Transverse colon (tissue), 4 donors: ENCODE data around the gene TTC3. TPM values are rescaled to one million over a fixed set of nuclear protein-coding genes. Genes with fewer than 3 reads are reported as not detected.

Experiments
- DNase-seq: peaks from one replicate; pipeline ENCODE4 v3.0.0-alpha.2; 2019
- H3K27ac ChIP-seq, 4 donors: fragments of 200-600 bp; sonication (generic); 2 replicates each; pipeline ENCODE4 v1.5.1; 2016 to 2018; ENCODE audit warnings: inconsistent platforms in 4 of 4
- H3K27me3 ChIP-seq: fragments of 200-600 bp; sonication (generic); 2 replicates; pipeline ENCODE4 v1.5.1; 2017; ENCODE audit warnings: inconsistent platforms
- H3K36me3 ChIP-seq, 4 donors: fragments of 200-600 bp; sonication (generic); 2 replicates each; pipeline ENCODE4 v1.5.1; 2017 to 2019; ENCODE audit warnings: inconsistent platforms in 4 of 4
- H3K4me1 ChIP-seq, 4 donors: fragments of 200-600 bp; sonication (generic); 2 replicates each; pipeline ENCODE4 v1.5.1; 2017 to 2020; ENCODE audit warnings: inconsistent platforms in 4 of 4
- H3K4me3 ChIP-seq, 4 donors: fragments of 200-600 bp; sonication (generic); 1 replicate in 1 of 4; 2 replicates in 3 of 4; pipeline versions ENCODE4 v1.5.1 to v1.6.1; 2017 to 2019; ENCODE audit warnings: inconsistent platforms in 4 of 4
- H3K9me3 ChIP-seq, 2 donors: fragments of 200-600 bp; sonication (generic); 2 replicates each; pipeline ENCODE4 v1.5.1; 2017 to 2019; ENCODE audit warnings: inconsistent platforms in 2 of 2
- CTCF ChIP-seq, 5 experiments: fragments of 200-600 bp in 3 of 5; fragments of 450-650 bp in 2 of 5; sonication (generic) in 3 of 5; IDR thresholded peaks; 1 replicate in 2 of 5; 2 replicates in 3 of 5; pipeline ENCODE4 v1.5.1; 2016 to 2017; ENCODE audit warnings: antibody characterized with exemption in 5 of 5, inconsistent platforms in 3 of 5, mild to moderate bottlenecking in 2 of 5, moderate library complexity in 1 of 5
- EP300 ChIP-seq: sonication (generic); formaldehyde crosslinking; IDR thresholded peaks from one replicate; pipeline ENCODE4 v1.6.1; 2017; ENCODE audit warnings: antibody characterized with exemption, low read depth
- POLR2A ChIP-seq: fragments of 450-650 bp; IDR thresholded peaks from one replicate; pipeline ENCODE4 v1.6.1; 2016; ENCODE audit warnings: antibody characterized with exemption, mild to moderate bottlenecking, moderate library complexity
- POLR2AphosphoS5 ChIP-seq, 3 donors: sonication (generic); formaldehyde crosslinking; IDR thresholded peaks; one replicate each; pipeline ENCODE4 v1.6.1; 2016; ENCODE audit warnings: antibody characterized with exemption in 3 of 3
- WGBS, 2 donors: methylation state at CpG; one replicate each; pipeline ENCODE4 v1.1.5; 2018; ENCODE audit warnings: low coverage in 1 of 2; 5-methylcytosine and 5-hydroxymethylcytosine counted together
- in situ Hi-C, 4 donors: fragments of 200-750 bp; cut with MboI; loops; one replicate each; pipeline versions ENCODE4 v1.15.0 to v1.15.1; 2017; ENCODE audit warnings: low sequenced_read_pairs in 3 of 4, low pct_ligation_motif_present in 1 of 4, low pct_unique_long_range_greater_than_20kb in 1 of 4
- intact Hi-C: fragments of 100-400 bp; cut with DNase I; formaldehyde crosslinking; loops from one replicate; pipeline ENCODE4 v1.15.1; 2023; ENCODE audit warnings: low total_unique reads
- total RNA-seq, 4 donors: library from RNA; depleted of rRNA; stranded (reverse); fragments of >200 nt; gene quantifications; one replicate each; pipeline ENCODE4 v1.1.0, GENCODE V29; 2016

The TTC3 gene
- total RNA-seq, 4 donors from 2014 or later: 84.0 to 247 (median 146) TPM

GRCh38 chr21:37200641-37201480 is 127.8 kb downstream of the TTC3 start:
- no peak for DNase-seq
- TF ChIP-seq CTCF (IDR thresholded peaks at IDR 0.05): no peak

GRCh38 chr21:37202221-37203110 is 129.4 kb downstream of the TTC3 start:
- no peak overlapping the region for H3K4me3 ChIP-seq
- intact Hi-C loops: no loop called here
- H3K27me3 ChIP-seq: no peaks in the 10 kb centered on the region
- no peak for DNase-seq
- 82 to 87% methylated on average over 12 to 14 of the region's 14 CpGs for WGBS, 2 donors
- H3K36me3 ChIP-seq: peaks cover 0 to 17% (median 7%) of the 10 kb centered on the region in 4 donors
- H3K27ac ChIP-seq: no peak overlapping the region
- no peaks in the 10 kb centered on the region for H3K9me3 ChIP-seq
- TF ChIP-seq EP300 (no peak), CTCF (IDR thresholded peaks at IDR 0.05) (no peak), POLR2A (no peak), POLR2AphosphoS5 (IDR thresholded peaks at IDR 0.05) (no peak)
- peaks cover 0 to 3% (median 2%) of the 10 kb centered on the region in 4 donors for H3K4me1 ChIP-seq
- in situ Hi-C loops: no loop called here

More at GRCh38 chr21:37200641-37201480, 127.8 kb downstream of the TTC3 start:
- no peak overlapping the region for H3K4me3 ChIP-seq
- H3K9me3 ChIP-seq: no peaks in the 10 kb centered on the region
- peaks cover 0 to 17% (median 7%) of the 10 kb centered on the region in 4 donors for H3K36me3 ChIP-seq
- H3K27me3 ChIP-seq: no peaks in the 10 kb centered on the region
- no peak overlapping the region for H3K27ac ChIP-seq
- in situ Hi-C loops: no loop called here
- H3K4me1 ChIP-seq: no peaks in the 10 kb centered on the region
- intact Hi-C loops: no loop called here
- 98 to 100% methylated on average over 3 to 15 of the region's 16 CpGs for WGBS, 2 donors

GRCh38 chr21:37204580-37204979 is 131.5 kb downstream of the TTC3 start:
- H3K4me3 ChIP-seq: no peak overlapping the region
- 82 to 88% methylated on average over 1 to 7 of the region's 7 CpGs for WGBS, 2 donors
- TF ChIP-seq POLR2A (no peak), EP300 (no peak), CTCF (IDR thresholded peaks at IDR 0.05) (no peak), POLR2AphosphoS5 (IDR thresholded peaks at IDR 0.05) (no peak)
- H3K36me3 ChIP-seq: peaks cover 0 to 17% (median 7%) of the 10 kb centered on the region in 4 donors
- peaks cover 0 to 13% (median 7%) of the 10 kb centered on the region in 4 donors for H3K4me1 ChIP-seq
- no peak for DNase-seq
- intact Hi-C loops: no loop called here
- no peak overlapping the region for H3K27ac ChIP-seq
- in situ Hi-C loops: no loop called here
- H3K9me3 ChIP-seq: no peaks in the 10 kb centered on the region
- H3K27me3 ChIP-seq: no peaks in the 10 kb centered on the region

GRCh38 chr21:37206496-37206895 is 133.4 kb downstream of the TTC3 start:
- H3K27ac ChIP-seq: no peak overlapping the region

More at GRCh38 chr21:37206496-37206895, 133.4 kb downstream of the TTC3 start:
- in situ Hi-C loops (no loop called here), intact Hi-C loops (no loop called here)
- H3K9me3 ChIP-seq: peaks cover 0 to 2% of the 10 kb centered on the region in 2 donors
- peaks cover 0 to 13% (median 4%) of the 10 kb centered on the region in 4 donors for H3K36me3 ChIP-seq
- WGBS, 2 donors: 95 to 96% methylated on average over 3 to 7 of the region's 7 CpGs
- H3K27me3 ChIP-seq: no peaks in the 10 kb centered on the region
- peaks cover 0 to 13% (median 7%) of the 10 kb centered on the region in 4 donors for H3K4me1 ChIP-seq
- TF ChIP-seq EP300 (no peak), POLR2AphosphoS5 (IDR thresholded peaks at IDR 0.05) (no peak), CTCF (IDR thresholded peaks at IDR 0.05) (no peak), POLR2A (no peak)
- no peak overlapping the region for H3K4me3 ChIP-seq
- DNase-seq: no peak
